Activated CD4-positive, alpha-beta T cell treated with anti-CD3 and anti-CD28 coated beads, Interleukin-2, amount 50 U/mL, for 16 hours (primary cell): ENCODE measurements around the gene ANGPTL3.

ENCODE experiments used
- DNase-seq: peaks from one replicate; pipeline ENCODE4 v3.0.0-alpha.2; 2020

ANGPTL3 gene

GRCh38 chr1:62628506-62628905 is 31.2 kb downstream of the ANGPTL3 start:
- no peak for DNase-seq

- peak; percentile 1 for DNase-seq
Measured at GRCh38 chr1:62637392-62638105, 40.2 kb downstream of the ANGPTL3 start.

- no peak for DNase-seq
Measured at GRCh38 chr1:62643283-62643682, 46.0 kb downstream of the ANGPTL3 start.

GRCh38 chr1:62652387-62652786 is 55.1 kb downstream of the ANGPTL3 start:
- DNase-seq: no peak

GRCh38 chr1:62654744-62655143 is 57.4 kb downstream of the ANGPTL3 start:
- DNase-seq: no peak
